H9 (cell line): Measurements from ENCODE around the gene GALNT10. TPM values are rescaled to one million over a fixed set of nuclear protein-coding genes. Genes with fewer than 3 reads are reported as not detected.

Source experiments
- DNase-seq: peaks from one replicate; pipeline ENCODE4 v3.0.0-alpha.2; 2017
- H2AFZ ChIP-seq: one replicate; pipeline ENCODE4 v1.6.1; 2013; ENCODE audit warnings: mild to moderate bottlenecking, low read length, control low read depth, moderate library complexity
- H2AK5ac ChIP-seq: 2 replicates; pipeline ENCODE4 v1.6.1; 2013; ENCODE audit warnings: low read length, control low read depth, mixed read lengths; ENCODE audit not compliant: insufficient read length
- H2BK120ac ChIP-seq: one replicate; pipeline ENCODE4 v1.6.1; 2013; ENCODE audit warnings: low read depth, mild to moderate bottlenecking, low read length, control low read depth, inconsistent platforms; ENCODE audit not compliant: poor library complexity, severe bottlenecking
- H2BK12ac ChIP-seq: 2 replicates; pipeline ENCODE4 v1.6.1; 2013; ENCODE audit warnings: low read length, control low read depth, mixed read lengths, low read depth; ENCODE audit not compliant: insufficient read length
- H2BK15ac ChIP-seq: 2 replicates; pipeline ENCODE4 v1.6.1; 2013; ENCODE audit warnings: low read depth, low read length, control low read depth
- H2BK20ac ChIP-seq: one replicate; pipeline ENCODE4 v1.6.1; 2013; ENCODE audit warnings: low read depth, mild to moderate bottlenecking, low read length, control low read depth, inconsistent platforms; ENCODE audit not compliant: poor library complexity, severe bottlenecking
- H2BK5ac ChIP-seq: 2 replicates; pipeline ENCODE4 v1.6.1; 2013; ENCODE audit warnings: low read length, control low read depth, mixed read lengths; ENCODE audit not compliant: insufficient read length
- H3K14ac ChIP-seq: 2 replicates; pipeline ENCODE4 v1.6.1; 2013; ENCODE audit warnings: low read length, control low read depth; ENCODE audit not compliant: insufficient read depth
- H3K18ac ChIP-seq: 2 replicates; pipeline ENCODE4 v1.6.1; 2013; ENCODE audit warnings: low read depth, mild to moderate bottlenecking, mixed read lengths, low read length, control low read depth; ENCODE audit not compliant: insufficient read length
- H3K23ac ChIP-seq: 2 replicates; pipeline ENCODE4 v1.6.1; 2013; ENCODE audit warnings: low read length, control low read depth, mixed read lengths, low read depth; ENCODE audit not compliant: insufficient read length
- H3K23me2 ChIP-seq: 2 replicates; pipeline ENCODE4 v1.6.1; 2013; ENCODE audit warnings: low read depth, mild to moderate bottlenecking, mixed read lengths, low read length, control low read depth; ENCODE audit not compliant: insufficient read length, poor library complexity, severe bottlenecking
- H3K27ac ChIP-seq: 2 replicates; pipeline ENCODE4 v1.5.1; 2013; ENCODE audit warnings: low read length, control low read depth, mixed read lengths, low read depth; ENCODE audit not compliant: insufficient read length
- H3K27me3 ChIP-seq: 2 replicates; pipeline ENCODE4 v1.6.1; 2013; ENCODE audit warnings: low read length, control low read depth, inconsistent platforms; ENCODE audit not compliant: insufficient read depth
- H3K4ac ChIP-seq: 2 replicates; pipeline ENCODE4 v1.6.1; 2013; ENCODE audit warnings: low read depth, mild to moderate bottlenecking, control low read depth, inconsistent platforms, low read length, moderate library complexity
- H3K4me1 ChIP-seq: 2 replicates; pipeline ENCODE4 v1.6.1; 2013; ENCODE audit warnings: low read length, control low read depth, inconsistent platforms; ENCODE audit not compliant: insufficient read depth
- H3K4me2 ChIP-seq: 2 replicates; pipeline ENCODE4 v1.6.1; 2013; ENCODE audit warnings: low read length, control low read depth, mixed read lengths; ENCODE audit not compliant: insufficient read length, insufficient read depth
- H3K56ac ChIP-seq: 2 replicates; pipeline ENCODE4 v1.6.1; 2013; ENCODE audit warnings: low read depth, mild to moderate bottlenecking, mixed read lengths, low read length, control low read depth; ENCODE audit not compliant: insufficient read length
- H3K79me1 ChIP-seq: 2 replicates; pipeline ENCODE4 v1.6.1; 2013; ENCODE audit warnings: low read depth, mild to moderate bottlenecking, moderate library complexity, low read length, control low read depth, inconsistent platforms; ENCODE audit not compliant: insufficient read depth, poor library complexity, severe bottlenecking
- H3K79me2 ChIP-seq: 2 replicates; pipeline ENCODE4 v1.6.1; 2013; ENCODE audit warnings: low read length, control low read depth, inconsistent platforms; ENCODE audit not compliant: insufficient read depth
- H3K9ac ChIP-seq: 2 replicates; pipeline ENCODE4 v1.6.1; 2013; ENCODE audit warnings: low read length, control low read depth, mixed read lengths; ENCODE audit not compliant: insufficient read length; ENCODE audit errors: extremely low read depth
- H3K9me3 ChIP-seq: one replicate; pipeline ENCODE4 v1.6.1; 2013; ENCODE audit warnings: low read depth, low read length, inconsistent platforms; ENCODE audit not compliant: control insufficient read depth
- H3T11ph ChIP-seq: one replicate; pipeline ENCODE4 v1.6.1; 2013; ENCODE audit warnings: mild to moderate bottlenecking, low read length, control low read depth, inconsistent platforms
- H4K20me1 ChIP-seq: one replicate; pipeline ENCODE4 v1.6.1; 2013; ENCODE audit not compliant: control insufficient read depth, insufficient read length, insufficient read depth
- H4K5ac ChIP-seq: 2 replicates; pipeline ENCODE4 v1.6.1; 2013; ENCODE audit warnings: low read depth, mild to moderate bottlenecking, mixed read lengths, low read length, control low read depth; ENCODE audit not compliant: insufficient read length
- H4K8ac ChIP-seq: replicated peaks from 2 replicates; pipeline ENCODE4 v1.6.1; 2013; ENCODE audit warnings: low read length, control low read depth, mixed read lengths, low read depth; ENCODE audit not compliant: insufficient read length
- H4K91ac ChIP-seq: 2 replicates; pipeline ENCODE4 v1.6.1; 2013; ENCODE audit warnings: low read depth, mild to moderate bottlenecking, moderate library complexity, mixed read lengths, low read length, control low read depth; ENCODE audit not compliant: insufficient read length
- H3K27ac Mint-ChIP-seq, 3 experiments: 2 replicates in 2 of 3; 3 replicates in 1 of 3; pipeline ENCODE4 v1.8.0; 2020 to 2021; ENCODE audit warnings: mixed read lengths in 3 of 3, mild to moderate bottlenecking in 1 of 3, moderate library complexity in 1 of 3
- H3K27me3 Mint-ChIP-seq: 2 replicates; pipeline ENCODE4 v1.8.0; 2021; ENCODE audit warnings: low read depth, mild to moderate bottlenecking, moderate library complexity, mixed read lengths
- H3K36me3 Mint-ChIP-seq, 3 experiments: 2 replicates in 2 of 3; 3 replicates in 1 of 3; pipeline ENCODE4 v1.8.0; 2020 to 2021; ENCODE audit warnings: low read depth in 3 of 3, mixed read lengths in 3 of 3; ENCODE audit not compliant: insufficient read depth in 1 of 3
- H3K4me1 Mint-ChIP-seq, 2 experiments: 2 replicates each; pipeline ENCODE4 v1.8.0; 2020; ENCODE audit warnings: mixed read lengths in 2 of 2
- H3K4me3 Mint-ChIP-seq, 2 experiments: 2 replicates in 1 of 2; 3 replicates in 1 of 2; pipeline ENCODE4 v1.8.0; 2020 to 2021; ENCODE audit warnings: mild to moderate bottlenecking in 2 of 2, mixed read lengths in 2 of 2, moderate library complexity in 1 of 2
- H3K9me3 Mint-ChIP-seq, 2 experiments: 2 replicates in 1 of 2; 3 replicates in 1 of 2; pipeline ENCODE4 v1.8.0; 2020; ENCODE audit warnings: mild to moderate bottlenecking in 2 of 2, mixed read lengths in 2 of 2, moderate library complexity in 1 of 2
- CTCF ChIP-seq: fragments of 200-600 bp; sonication (generic); conservative IDR thresholded peaks from 3 replicates; pipeline ENCODE4 v1.8.0; 2021; ENCODE audit warnings: antibody characterized with exemption, mild to moderate bottlenecking
- total RNA-seq: library from RNA; stranded (reverse); gene quantifications from 2 replicates; pipeline ENCODE4 v1.2.1, GENCODE V29; 2021

GALNT10 gene
- total RNA-seq, 1 experiment from 2014 or later = 15.4 TPM

- Histone ChIP-seq H3K27me3 (no peaks in the 10 kb centered on the region), H3K23me2 (no peaks in the 10 kb centered on the region), H4K8ac (no peak overlapping the region), H3K4me1 (no peaks in the 10 kb centered on the region), H2BK120ac (no peak overlapping the region), H3K14ac (no peak overlapping the region), H4K5ac (no peak overlapping the region), H3K18ac (no peak overlapping the region), H2AFZ (no peak overlapping the region), H2BK5ac (no peak overlapping the region), H3K79me1 (no peaks in the 10 kb centered on the region), H3K23ac (no peak overlapping the region), H3K9me3 (no peaks in the 10 kb centered on the region), H3K56ac (no peak overlapping the region), H3T11ph (no peak overlapping the region), H2BK15ac (no peak overlapping the region), H2BK20ac (no peak overlapping the region), H3K79me2 (no peaks in the 10 kb centered on the region), H3K9ac (no peak overlapping the region), H3K27ac (no peak overlapping the region), H4K20me1 (no peaks in the 10 kb centered on the region), H3K4me2 (no peak overlapping the region), H3K4ac (no peak overlapping the region), H2AK5ac (no peak overlapping the region), H2BK12ac (no peak overlapping the region), H4K91ac (no peak overlapping the region)
- Mint-ChIP-seq H3K27me3 (no peaks in the 10 kb centered on the region), H3K4me1 (peaks cover 0 to 3% of the 10 kb centered on the region in 2 experiments; a peak in 2 of 4 replicates), H3K4me3 (no peak overlapping the region), H3K9me3 (no peaks in the 10 kb centered on the region), H3K27ac (no peak overlapping the region; a peak in 1 of 7 replicates), H3K36me3 (no peaks in the 10 kb centered on the region; a peak in 1 of 7 replicates)
- no peak for DNase-seq
- no peak for TF ChIP-seq CTCF
Measured at GRCh38 chr5:154312576-154312975, 122.0 kb downstream of the GALNT10 start.
